NCI-H146 (cell line): ENCODE measurements around the gene RNASE4.
"Not testable (repeated sequence)": the region's sequence is repeated elsewhere in the genome, so short reads cannot be mapped to it uniquely, and the experiment has no call there.

Experiments
- DNase-seq: peaks from one replicate; lab custom pipeline; 2025; lab: John Stamatoyannopoulos, UW

The RNASE4 gene, protein sequence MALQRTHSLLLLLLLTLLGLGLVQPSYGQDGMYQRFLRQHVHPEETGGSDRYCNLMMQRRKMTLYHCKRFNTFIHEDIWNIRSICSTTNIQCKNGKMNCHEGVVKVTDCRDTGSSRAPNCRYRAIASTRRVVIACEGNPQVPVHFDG

DNA sequence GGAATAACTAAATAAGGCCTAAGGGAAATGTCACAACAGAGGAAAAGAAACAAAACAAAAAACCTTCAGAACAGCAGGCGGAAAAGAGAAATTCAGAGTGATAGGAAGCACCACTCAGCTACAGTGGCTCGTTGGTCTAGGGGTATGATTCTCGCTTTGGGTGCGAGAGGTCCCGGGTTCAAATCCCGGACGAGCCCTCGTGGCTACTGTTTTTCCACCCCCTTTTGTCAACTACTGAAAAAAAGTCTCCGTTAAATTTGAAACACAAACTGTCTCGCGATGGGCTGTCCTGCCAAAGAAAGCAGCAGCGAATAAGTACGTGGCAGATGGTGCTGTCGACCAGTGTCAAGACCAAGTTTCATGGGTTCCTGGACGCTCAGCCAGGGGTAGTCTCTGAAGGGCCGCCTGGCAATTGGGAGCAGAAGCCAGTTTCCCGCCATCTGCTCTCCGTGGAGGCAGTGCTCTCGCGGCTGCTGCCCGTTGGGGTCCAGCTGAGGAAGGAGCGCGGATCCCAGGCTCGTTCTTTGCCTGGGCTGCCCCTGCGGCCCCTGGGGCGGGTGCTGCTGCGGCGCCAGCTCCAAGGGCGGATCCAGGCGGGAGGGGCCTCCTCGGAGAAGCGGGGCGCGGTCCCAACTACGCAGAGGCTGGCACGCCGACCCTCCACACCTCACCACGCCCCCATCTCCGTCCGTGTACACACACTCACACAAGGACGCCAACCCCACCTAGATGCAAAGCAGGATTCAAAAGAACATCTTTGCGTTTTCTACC is at the start of gene RNASE4:
RNASE4 (plus strand) TSS at position 670 of the 771 bp plus-strand sequence. CDS start 14,812 bp downstream, outside the sequence.
- DNase-seq, result peak; percentile 46

DNA sequence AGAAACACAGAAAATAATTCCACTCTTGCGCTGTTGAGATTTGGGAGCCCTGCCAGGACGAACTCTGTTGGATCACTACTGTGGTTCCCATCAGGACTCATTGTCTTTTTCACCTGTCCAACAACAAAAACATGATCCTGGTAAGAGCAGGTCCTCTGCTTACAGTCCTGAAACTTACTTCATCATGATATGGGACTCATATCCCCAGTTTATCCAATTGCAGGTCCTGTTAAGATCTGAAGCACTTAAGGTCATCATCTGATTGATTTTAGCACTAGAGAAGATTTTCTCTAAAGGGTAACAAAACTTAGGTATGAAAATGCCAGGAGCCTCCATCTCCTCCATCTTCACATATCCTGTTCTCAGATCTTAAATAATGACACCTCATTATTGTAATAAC is 42.8 kb upstream of the RNASE4 start, which contains the start of gene OR6S1:
OR6S1 (minus strand) TSS at position 101 of the 400 bp plus-strand sequence; CDS start at position 101, 0 bp downstream.
- no peak for DNase-seq

DNA sequence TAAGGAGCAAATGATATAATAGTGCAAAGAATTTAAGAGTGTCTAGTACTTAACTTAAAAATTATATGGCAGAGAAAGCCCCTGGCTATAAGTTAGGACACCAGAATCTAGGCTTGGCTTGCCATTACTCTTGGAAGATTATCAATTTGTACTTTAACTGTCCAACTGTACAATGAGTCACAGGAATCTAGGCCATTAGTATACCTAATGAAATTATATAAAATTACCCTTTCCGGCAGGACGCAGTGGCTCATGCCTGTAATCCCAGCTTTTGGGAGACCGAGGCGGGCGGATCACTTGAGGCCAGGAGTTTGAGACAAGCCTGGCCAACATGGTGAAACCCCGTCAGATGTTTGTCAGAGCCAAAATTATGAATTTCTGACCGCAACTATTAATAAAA is 42.2 kb upstream of the RNASE4 start:
- DNase-seq, result no peak

DNA sequence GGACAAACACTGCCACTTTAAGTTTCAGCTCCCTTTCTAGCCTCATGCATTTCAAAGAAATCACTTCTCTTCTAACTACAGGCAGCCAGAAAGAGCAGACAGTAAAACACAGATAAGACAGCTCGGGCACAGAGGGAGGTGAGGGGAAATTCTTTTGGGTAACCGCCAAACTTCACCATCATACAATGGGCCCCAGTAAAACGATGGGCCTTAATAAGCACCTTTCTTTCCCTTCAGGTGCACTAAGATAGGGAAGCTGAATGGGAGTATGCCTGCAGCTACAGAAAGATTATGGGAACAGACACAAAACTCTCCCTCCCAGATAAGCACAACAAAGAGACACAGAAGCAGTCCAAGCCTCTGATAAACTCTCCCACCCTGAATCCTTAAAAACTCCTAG is 41.6 kb upstream of the RNASE4 start:
- not testable (repeated sequence) for DNase-seq

DNA sequence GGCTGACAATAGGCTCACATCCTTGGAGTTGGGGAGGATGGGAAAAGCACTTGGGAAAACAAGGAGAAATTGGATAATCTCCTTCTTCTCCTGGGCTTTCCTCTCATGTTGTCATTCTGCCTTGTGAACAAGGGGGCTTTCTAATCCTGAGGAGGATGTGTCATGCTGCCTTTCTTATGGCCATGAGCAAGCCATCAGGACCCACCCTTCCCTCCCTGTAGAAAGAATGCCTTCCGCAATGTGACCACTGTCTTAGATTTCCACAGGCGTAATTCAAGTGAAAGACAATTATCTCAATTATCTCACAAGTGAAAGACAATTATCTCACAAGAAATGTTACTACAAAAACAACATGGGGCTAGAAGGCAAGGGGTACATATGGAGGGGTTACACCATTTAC is 39.8 kb upstream of the RNASE4 start:
- no peak for DNase-seq

DNA sequence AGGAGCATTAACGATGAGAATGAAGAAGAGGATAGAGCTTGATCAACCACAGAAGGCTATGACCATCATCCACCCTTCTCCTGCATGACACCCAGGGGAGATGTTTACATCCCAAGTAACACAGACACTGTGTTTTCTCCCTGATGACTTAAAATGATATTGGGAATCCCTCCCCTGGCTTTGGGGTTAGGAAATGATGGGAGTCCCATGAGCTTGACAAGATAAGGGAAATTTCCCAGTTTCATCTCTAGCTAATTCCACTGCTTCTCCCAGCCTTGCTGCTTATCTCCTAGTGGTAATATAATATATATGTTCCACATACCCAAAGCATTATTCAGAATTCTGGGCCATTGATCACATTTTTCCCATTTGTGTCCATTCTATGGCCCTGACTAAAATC is 38.9 kb upstream of the RNASE4 start:
- no peak for DNase-seq

DNA sequence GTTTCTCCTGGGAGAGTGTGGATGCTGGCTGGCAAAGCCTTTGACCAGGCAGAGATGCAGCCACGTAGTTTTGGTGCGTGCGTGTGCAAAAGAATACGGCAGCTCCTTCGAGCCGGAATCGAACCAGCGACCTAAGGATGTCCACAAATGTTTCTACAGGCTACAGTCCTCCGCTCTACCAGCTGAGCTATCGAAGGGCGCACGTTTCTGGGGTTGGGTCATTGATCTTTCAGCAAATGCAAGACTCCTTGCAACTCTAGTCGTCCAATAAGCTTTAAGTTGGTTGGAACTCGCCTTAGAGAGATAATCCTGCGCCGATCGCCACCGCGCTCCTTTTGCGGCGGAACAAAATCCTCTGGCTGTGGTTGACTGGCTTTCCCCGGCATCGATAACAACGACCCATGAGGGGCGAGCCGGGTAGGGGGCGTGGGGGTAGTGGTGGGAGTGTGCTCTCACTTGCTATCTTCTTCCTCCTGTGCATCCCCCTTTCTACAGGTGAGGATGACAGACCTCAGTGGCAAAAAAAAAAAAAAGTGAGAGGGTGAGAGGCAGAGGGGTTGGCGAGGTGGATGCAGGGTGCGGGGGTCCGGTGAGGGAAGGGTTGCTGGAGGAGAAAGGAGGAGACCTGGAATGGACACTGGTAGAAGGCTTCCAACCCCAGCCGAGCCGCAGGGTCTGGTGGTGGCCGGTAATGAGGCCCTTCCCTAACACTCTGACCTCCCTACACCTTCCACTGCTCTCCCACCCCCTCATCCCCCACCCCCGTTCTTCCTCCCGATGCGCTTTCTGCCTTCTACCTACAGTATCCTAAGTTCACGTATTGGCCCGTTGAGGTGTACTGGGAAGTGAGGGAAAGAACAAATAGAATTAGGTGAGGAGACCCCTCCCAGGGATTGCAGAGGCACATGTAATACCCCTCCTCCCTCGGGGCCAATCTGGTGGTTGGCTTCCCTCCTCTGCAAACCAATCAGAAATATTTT is 31.1 kb upstream of the RNASE4 start:
- no peak for DNase-seq

DNA sequence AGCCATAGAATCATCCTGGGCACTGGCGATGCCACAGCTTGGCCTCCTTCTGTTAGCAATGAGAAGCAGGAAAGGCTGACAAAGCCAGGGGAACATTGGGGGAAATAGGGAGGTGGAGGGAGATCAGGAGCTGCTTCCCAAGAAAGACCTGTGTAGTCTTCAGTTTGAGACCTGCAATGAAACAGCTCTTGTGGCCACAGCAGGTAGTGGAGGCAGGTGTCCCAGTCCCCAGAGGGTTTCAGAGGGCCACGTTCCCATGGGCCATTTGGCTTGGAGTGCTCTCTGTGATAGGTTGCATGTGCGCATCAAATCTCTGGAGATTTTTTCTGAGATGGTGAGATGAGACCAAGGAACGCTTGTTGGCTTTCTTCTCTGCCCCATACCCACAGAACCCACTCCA is 28.5 kb upstream of the RNASE4 start:
- no peak for DNase-seq

DNA sequence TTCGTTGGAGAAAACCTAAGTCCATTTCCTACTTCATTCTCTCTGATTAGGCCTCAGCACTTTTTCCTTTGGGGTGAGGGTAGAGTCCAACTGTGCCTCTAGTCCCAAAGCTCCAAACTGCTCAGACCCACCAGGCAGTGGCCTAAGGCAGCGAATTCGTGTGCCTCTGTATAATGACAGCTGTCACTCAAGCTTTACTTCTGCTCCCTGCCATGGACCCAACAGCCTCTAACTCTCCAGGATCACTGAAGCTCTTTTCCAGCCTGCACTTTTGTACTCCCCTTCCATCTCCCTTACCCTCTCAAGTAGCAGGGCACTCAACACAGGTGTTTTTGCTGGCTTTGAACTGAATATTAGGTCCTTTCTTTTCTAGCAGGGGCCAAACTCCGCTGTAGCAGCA is 28.1 kb upstream of the RNASE4 start:
- DNase-seq, result no peak

DNA sequence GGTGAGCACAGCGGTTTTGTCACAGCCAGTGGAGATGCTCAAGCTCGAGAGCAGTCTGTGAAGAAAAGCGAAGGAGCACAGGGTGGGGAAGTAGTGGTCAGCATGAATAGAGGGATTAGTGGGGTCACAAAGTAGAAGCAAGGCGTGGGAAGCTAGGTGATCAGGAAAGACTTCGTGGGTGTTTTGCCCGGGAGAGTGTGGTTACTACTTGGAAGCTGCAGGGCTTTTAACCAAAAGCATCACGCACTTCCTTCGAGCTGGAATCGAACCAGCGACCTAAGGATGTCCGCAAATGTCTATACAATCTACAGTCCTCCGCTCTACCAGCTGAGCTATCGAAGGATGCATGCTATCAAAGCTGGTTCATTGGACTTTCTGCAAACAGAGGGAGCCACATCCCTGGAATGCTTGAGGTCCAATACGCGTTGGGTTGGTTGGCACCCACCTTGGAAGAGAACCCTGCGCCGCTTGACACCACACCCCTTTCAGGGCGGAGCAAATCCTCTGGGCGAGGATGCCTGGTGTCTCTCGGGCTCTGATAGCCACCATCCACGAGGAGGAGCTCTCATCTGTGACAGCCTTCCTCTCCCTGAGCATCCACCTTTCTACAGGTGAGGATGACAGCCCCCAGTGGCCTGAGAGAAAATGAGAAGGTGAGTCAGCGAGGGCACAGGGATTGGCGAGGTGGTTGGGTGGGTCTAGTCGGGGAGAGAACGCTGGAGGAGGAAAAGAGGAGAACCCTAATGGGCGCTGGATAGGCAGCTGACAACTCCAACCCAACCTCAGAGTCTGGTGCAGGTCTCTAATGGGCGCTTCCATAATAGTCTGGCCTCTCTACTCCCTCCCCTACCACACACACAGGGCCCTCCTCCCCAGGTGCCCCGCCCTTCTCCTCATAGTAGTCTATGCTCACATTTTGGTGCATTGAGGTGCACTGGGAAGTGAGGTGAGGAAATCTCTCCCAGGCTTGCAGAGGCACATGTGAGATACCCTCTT is 26.8 kb upstream of the RNASE4 start:
- peak; percentile 20 for DNase-seq

DNA sequence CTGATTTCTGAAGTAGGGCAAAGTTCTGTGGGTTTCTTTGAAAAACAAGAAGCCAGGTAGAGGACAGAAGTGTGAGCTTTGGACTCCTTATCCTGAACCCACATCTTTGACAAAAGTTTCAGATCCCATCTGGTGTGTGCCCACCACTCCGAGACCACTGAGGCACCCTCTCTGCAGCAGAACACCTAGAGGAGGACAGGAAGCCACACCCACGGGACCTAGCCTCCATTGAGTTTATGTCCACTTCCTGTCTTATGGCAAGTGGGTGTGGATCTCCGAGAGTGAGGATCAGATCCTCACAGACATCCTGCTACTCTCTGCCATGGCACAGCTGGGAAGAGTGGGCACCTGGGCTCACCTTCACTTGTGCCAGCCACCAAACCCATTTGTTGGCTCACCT is 26.1 kb upstream of the RNASE4 start:
- DNase-seq, result no peak

DNA sequence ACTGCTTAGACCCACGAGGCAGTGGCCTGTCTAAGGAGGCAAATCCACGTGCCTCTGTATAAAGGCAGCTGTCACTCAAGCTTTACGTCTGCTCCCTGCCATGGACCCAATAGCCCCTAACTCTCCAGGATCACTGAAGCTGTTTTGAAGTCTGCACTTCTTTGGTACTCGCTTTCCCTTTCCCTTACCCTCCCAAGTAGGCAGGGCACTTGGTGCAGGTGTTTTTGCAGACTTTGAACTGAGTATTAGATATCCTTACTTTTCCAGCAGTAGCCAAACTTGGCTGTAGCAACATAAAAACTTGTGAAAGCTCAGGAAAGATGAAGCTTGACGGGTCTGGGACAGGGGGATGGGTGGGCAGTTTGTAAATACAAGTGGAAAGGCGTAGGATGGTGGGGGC is 25.0 kb upstream of the RNASE4 start:
- DNase-seq, result no peak

DNA sequence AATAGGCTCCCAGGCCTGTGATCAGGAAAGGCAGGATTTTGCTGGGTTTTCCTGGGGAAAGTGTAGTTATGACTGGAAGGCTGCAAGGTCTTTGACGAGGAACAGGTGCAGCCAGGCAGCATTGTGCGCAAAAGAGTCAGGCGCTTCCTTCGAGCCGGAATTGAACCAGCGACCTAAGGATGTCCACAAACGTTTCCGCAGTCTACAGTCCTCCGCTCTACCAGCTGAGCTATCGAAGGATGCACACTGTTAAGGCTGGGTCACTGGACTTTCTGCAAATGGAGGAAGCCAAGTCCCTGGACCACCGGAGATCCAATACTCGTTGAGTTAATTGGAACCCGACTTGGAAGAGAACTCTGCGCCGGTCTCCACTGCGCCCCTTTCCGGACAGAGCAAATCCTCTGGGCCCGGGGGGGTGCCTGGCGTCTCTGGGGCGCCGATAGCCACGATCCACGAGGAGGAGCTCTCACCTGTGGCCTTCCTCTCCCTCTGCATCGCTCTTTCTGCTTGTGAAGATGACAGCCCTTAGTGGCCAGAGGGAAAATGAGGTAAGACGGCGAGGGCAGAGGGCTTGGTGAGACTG is 24.5 kb upstream of the RNASE4 start:
- DNase-seq, result no peak

DNA sequence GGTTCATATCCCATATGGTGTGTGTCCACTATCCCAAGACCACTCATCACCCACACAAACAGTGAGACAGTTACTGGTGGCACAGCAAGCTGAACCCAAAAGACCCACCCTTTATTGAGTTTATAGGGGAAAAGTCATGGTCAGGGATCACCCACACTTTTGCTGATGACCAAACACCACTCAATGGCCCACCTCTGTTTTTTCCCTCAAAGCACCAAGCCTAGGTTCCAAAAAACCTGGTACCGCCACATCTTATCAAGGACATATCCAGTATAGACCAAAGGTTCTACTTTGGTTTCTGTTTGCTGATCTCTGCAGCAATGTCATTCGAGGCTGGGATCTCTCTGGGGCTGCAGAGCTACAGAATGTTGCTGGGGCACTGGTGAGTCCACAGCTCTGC is 23.2 kb upstream of the RNASE4 start:
- DNase-seq, result no peak

DNA sequence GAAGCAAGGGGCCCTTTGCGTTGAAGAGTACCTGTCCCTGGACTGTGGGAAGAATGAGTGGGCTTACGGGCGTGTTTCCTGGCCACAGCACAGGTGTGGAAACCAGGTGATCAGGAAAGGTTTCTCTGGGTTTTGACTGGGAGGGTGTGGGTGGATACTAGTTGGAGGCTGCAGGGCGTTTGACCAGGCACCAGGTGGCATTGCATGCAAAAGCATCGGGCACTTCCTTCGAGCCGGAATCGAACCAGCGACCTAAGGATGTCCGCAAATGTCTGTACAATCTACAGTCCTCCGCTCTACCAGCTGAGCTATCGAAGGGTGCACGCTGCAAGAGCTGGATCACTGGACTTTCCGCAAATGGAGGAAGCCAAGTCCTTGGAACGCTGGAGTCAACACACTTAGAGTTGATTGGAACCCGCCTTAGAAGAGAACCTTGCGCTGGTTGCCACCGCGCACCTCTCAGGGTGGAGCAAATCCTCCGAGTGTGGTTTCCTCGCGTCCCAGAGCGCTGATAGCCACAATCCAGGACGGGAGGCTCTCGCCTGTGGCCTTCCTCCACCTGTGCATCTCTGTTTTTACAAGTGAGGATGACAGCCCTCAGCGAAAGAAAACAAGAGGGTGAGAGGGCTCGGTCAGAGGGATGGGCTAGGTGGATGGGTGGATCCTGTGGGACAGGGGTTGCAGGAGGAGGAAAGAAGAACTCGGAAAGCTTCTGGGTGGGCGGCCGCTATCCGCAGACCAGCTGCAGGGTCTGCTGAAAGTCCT is 21.2 kb upstream of the RNASE4 start:
- DNase-seq, result peak; percentile 52

DNA sequence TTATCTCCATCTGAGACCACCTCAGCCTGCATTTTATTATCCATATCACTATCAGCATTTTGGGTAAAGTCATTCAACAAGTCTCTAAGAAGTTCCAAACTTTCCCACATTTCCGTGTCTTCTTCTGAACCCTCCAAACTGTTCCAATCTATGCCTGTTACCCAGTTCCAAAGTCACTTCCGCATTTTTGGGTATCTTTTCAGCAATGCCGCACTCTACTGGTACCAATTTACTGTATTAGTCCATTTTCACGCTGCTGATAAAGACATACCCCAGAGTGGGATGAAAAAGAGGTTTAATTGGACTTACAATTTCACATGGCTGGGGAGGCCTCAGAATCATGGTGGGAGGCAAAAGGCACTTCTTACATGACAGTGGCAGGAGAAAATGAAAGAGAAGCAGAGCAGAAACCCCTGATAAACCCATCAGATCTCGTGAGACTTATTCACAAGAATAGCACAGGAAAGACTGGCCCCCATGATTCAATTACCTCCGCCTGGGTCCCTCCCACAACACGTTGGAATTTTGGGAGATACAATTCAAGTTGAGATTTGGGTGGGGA is 17.9 kb upstream of the RNASE4 start:
- DNase-seq, result not testable (repeated sequence)

DNA sequence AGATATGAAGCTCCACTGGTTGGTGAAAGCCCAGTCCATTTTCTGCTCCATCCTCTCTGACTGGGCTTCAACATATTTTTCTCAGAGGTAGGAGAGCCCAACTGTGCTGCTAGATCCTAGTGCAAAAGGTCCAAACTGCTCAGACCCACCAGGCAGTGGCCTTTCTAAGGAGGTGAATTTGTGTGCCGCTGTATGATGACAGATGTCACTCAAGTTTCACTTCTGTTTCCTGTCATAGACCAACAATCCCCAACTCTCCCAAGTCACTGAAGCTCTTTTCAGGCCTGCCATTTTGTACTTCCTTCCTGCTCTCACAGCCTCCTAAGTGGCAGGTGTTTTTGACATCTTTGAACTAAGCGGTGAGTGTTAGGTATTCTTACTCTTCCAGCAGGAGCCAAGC is 16.4 kb upstream of the RNASE4 start:
- no peak for DNase-seq

DNA sequence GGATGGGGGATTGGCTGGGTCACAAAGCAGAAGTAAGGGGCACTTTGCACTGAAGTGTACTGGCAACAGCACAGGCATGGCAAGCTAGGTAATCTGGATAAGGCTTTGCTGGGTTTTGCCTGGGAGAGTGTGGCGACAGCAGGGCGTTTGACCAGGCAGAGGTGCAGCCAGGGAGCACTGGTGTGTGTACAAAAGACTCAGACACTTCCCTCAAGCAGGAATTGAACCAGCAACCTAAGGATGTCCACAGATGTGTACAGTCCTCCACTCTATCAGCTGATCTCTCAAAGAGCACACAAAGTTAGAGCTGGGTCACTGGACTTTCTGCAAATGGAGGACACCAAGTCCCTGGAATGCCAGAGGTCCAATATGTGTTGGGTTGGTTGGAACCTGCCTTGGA is 15.4 kb upstream of the RNASE4 start:
- DNase-seq, result no peak

DNA sequence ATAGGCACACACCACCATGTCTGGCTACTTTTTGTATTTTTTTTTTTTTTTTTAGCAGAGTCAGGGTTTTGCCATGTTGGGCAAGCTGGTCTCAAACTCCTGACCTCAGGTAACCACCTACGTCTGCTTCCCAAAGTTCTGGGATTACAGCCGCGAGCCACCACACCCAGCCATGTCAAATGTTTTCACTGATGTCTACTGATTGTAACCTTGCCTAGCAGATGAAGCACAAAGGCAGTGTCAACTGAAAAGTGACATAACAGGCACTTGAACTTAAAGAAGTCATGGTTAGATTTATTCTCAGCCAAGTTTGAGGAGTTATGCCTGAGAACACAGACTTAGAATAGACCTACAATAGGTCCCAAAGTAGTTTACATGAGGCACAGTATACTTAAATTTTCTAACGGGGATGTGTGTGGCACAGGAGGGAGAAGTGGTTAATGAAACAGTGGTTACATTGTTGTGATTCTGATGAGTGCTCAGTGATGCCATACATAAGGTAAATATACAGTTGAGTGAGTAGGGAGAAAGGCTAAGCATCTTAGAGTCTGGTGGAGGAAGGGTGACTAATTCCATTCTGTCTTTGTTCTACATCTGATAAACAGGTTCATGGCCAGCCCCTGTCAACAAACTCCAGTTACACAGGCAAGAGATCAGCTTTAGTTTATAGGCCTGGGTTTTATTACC is 12.6 kb upstream of the RNASE4 start:
- no peak for DNase-seq
